NCI-H345 (cell line): ENCODE measurements around the gene PTPRN2.

Experiments
- DNase-seq: peaks from one replicate; lab custom pipeline; 2025; lab: John Stamatoyannopoulos, UW

Gene PTPRN2

GRCh38 chr7:158029509-158029908 lies 558.1 kb downstream of the PTPRN2 start:
- no peak for DNase-seq

- no peak for DNase-seq
Observed at GRCh38 chr7:158028971-158029370, 558.7 kb downstream of the PTPRN2 start.

GRCh38 chr7:158028290-158028941 lies 559.2 kb downstream of the PTPRN2 start:
- DNase-seq: no peak

GRCh38 chr7:158027646-158028045 lies 560.0 kb downstream of the PTPRN2 start:
- no peak for DNase-seq

GRCh38 chr7:158026636-158027265 lies 560.9 kb downstream of the PTPRN2 start:
- no peak for DNase-seq

GRCh38 chr7:158025686-158026600 lies 561.7 kb downstream of the PTPRN2 start:
- no peak for DNase-seq

GRCh38 chr7:158024881-158025280 lies 562.7 kb downstream of the PTPRN2 start:
- DNase-seq: no peak

GRCh38 chr7:158024351-158024715 lies 563.3 kb downstream of the PTPRN2 start:
- no peak for DNase-seq

GRCh38 chr7:158023681-158024350 lies 563.8 kb downstream of the PTPRN2 start:
- no peak for DNase-seq

- no peak for DNase-seq
Observed at GRCh38 chr7:158023157-158023556, 564.5 kb downstream of the PTPRN2 start.

GRCh38 chr7:158022601-158023000 lies 565.0 kb downstream of the PTPRN2 start:
- DNase-seq: no peak

GRCh38 chr7:158021836-158022235 lies 565.8 kb downstream of the PTPRN2 start:
- DNase-seq: no peak

GRCh38 chr7:158020706-158021095 lies 566.9 kb downstream of the PTPRN2 start:
- DNase-seq: no peak

GRCh38 chr7:158019726-158020705 lies 567.6 kb downstream of the PTPRN2 start:
- no peak for DNase-seq

GRCh38 chr7:158018971-158019645 lies 568.5 kb downstream of the PTPRN2 start:
- DNase-seq: no peak

- DNase-seq: no peak
Observed at GRCh38 chr7:158018098-158018762, 569.4 kb downstream of the PTPRN2 start.

GRCh38 chr7:158017111-158018097 lies 570.2 kb downstream of the PTPRN2 start:
- peak; percentile 59 for DNase-seq

GRCh38 chr7:158016180-158017097 lies 571.2 kb downstream of the PTPRN2 start:
- peak; percentile 62 for DNase-seq
